ENCODE measurements around the gene STRA6.

GRCh38 chr15:74229686-74230085 is 27.1 kb upstream of the STRA6 start:
- TF ChIP-seq POLR2A (IDR thresholded peaks at IDR 0.05; ENCODE audit: low read length): no peak
- TF ChIP-seq GATA1 (IDR thresholded peaks at IDR 0.05; ENCODE audit: low read depth, low read length): no peak

All from erythroblast (primary cell).